GM10847 (cell line): ENCODE data around the gene LOXHD1.

Experiments used
- POLR2A ChIP-seq: IDR thresholded peaks from 2 replicates; pipeline ENCODE4 v1.6.1; 2011; ENCODE audit not compliant: insufficient read length; ENCODE audit errors: extremely low read depth

Gene LOXHD1

GRCh38 chr18:46577546-46577945, 79.5 kb downstream of the LOXHD1 start:
- no peak for TF ChIP-seq POLR2A

- TF ChIP-seq POLR2A, result no peak
Measured at GRCh38 chr18:46575851-46576250, 81.2 kb downstream of the LOXHD1 start.

GRCh38 chr18:46574743-46575115, 82.3 kb downstream of the LOXHD1 start:
- TF ChIP-seq POLR2A, result no peak

GRCh38 chr18:46574000-46574742, 82.8 kb downstream of the LOXHD1 start:
- no peak for TF ChIP-seq POLR2A

GRCh38 chr18:46573156-46573555, 83.9 kb downstream of the LOXHD1 start:
- no peak for TF ChIP-seq POLR2A

- no peak for TF ChIP-seq POLR2A
Measured at GRCh38 chr18:46571756-46572155, 85.3 kb downstream of the LOXHD1 start.

- TF ChIP-seq POLR2A, result no peak
Measured at GRCh38 chr18:46570666-46571065, 86.4 kb downstream of the LOXHD1 start.

- no peak for TF ChIP-seq POLR2A
Measured at GRCh38 chr18:46570134-46570533, 86.9 kb downstream of the LOXHD1 start.

- no peak for TF ChIP-seq POLR2A
Measured at GRCh38 chr18:46569211-46569610, 87.8 kb downstream of the LOXHD1 start.

- TF ChIP-seq POLR2A, result no peak
Measured at GRCh38 chr18:46567196-46567595, 89.8 kb downstream of the LOXHD1 start.

- TF ChIP-seq POLR2A, result no peak
Measured at GRCh38 chr18:46566111-46566510, 90.9 kb downstream of the LOXHD1 start.

GRCh38 chr18:46565256-46565655, 91.8 kb downstream of the LOXHD1 start:
- no peak for TF ChIP-seq POLR2A

- TF ChIP-seq POLR2A, result no peak
Measured at GRCh38 chr18:46563317-46563716, 93.7 kb downstream of the LOXHD1 start.

GRCh38 chr18:46562674-46563192, 94.3 kb downstream of the LOXHD1 start:
- no peak for TF ChIP-seq POLR2A

- no peak for TF ChIP-seq POLR2A
Measured at GRCh38 chr18:46560671-46561045, 96.4 kb downstream of the LOXHD1 start.

GRCh38 chr18:46559946-46560670, 96.9 kb downstream of the LOXHD1 start:
- TF ChIP-seq POLR2A, result no peak
